ENCODE data around the gene SLC48A1.

SLC48A1 gene

DNA sequence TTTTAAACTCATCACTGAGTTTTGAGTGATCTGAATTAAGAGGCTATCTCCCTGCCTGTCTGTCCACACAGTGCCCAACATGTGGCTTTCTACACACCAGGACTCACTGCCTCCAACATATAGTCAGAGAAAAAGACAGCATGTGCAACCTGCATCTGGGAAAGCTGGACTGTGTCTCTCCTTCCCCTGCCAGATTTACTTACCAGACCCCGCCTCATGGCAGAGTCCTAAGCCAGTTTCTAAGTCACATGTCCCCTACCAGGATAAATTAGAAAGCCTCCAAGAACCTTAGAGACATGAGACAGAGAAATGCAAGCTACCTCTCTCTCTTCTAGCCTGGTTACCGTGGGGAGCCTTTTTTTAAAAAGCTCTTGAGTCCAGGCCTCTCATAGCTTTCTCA lies 49.4 kb downstream of the SLC48A1 start:
- DNase-seq (ENCODE audit: low read depth in 2 of 2, low spot score in 1 of 2), result no peak

DNA sequence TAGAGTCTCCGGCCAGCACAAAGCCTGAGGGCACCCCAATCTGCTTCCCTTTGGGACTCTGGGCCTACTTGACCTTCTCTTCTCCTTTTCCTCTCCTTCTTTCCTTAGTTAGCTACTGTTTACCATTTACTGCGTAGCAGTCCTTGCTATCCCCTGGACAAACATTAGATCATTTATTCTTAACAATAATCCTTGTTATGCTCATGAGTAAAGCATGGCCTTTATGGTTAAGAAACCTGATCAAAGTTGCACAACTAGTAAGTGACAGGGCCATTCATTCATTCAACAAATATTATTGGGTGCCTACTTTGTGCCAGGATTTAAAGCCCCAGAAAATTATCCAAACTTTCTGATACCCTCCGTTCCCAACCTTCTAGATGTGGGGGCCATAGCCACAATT lies 49.8 kb downstream of the SLC48A1 start:
- no peak for DNase-seq (ENCODE audit: low read depth in 2 of 2, low spot score in 1 of 2)

DNA sequence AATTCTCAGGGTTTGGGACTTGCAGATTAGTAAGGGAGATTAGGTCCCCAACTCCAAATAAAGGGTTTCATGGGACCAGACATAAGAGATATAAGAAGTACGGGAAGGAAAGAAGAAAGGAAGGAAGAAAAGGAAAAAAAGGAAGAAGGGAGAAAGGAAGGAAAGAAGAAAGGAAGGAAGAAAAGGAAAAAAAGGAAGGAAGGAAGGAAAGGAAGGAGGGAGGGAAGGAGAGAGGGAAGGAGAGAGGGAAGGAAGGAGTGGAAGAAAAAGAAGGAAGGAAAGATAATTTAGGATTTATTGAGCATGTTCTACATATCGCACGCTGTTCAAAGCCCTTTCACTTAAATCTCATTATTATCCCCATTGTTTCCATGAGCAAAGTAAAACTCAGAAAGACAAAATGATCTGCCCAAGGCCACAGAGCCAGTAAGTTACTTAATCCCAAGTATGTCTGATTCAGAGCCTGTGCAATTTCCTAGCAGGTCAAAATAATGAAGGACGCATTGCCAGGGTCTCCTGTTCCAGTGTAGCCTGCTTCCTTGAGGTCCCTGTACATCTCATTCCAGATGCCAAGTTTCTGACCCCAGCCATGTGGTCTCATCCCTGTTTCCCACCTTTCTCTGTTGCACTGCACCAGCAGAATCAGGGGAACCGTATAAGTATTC lies 50.5 kb downstream of the SLC48A1 start:
- DNase-seq (ENCODE audit: low read depth in 2 of 2, low spot score in 1 of 2), result no peak

DNA sequence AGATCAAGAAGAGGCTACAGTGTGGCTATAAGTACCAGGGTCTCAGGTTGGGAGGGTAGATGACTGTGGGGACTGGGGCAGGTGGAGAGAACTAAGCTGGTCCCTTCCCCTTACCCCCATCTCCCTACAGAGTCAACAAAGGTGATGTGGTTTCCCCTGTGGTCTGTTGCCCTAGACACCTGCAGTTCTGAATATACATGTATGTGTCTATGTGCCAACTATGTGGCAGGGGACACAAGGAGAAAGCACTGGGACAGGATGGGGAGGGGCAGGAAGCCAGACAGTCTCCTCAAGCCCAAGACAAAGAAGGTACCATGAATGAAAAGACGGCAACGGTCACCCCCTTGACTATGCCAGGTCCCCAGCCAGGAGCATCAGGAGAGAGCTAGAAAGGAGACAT lies 51.2 kb downstream of the SLC48A1 start:
- no peak for DNase-seq (ENCODE audit: low read depth in 2 of 2, low spot score in 1 of 2)

DNA sequence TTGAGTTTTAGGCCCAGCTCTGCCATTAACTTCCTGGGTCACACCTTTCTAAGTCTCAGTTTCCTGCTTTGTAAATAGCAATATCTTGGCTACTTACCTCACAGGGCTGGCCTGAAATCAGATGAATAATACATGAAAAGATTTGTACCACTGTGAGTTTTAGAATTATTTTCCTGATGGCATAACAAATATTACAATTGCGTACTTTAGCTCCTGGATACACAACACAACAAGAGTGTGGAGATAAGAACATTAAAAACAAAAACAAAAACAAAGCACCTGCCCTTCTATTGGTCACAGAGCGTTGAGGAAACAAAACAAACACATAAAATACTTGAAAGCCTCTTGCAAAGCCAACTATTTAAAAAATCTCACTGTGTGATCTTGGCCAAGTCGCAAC lies 51.6 kb downstream of the SLC48A1 start:
- DNase-seq (ENCODE audit: low read depth in 2 of 2, low spot score in 1 of 2), result no peak

DNA sequence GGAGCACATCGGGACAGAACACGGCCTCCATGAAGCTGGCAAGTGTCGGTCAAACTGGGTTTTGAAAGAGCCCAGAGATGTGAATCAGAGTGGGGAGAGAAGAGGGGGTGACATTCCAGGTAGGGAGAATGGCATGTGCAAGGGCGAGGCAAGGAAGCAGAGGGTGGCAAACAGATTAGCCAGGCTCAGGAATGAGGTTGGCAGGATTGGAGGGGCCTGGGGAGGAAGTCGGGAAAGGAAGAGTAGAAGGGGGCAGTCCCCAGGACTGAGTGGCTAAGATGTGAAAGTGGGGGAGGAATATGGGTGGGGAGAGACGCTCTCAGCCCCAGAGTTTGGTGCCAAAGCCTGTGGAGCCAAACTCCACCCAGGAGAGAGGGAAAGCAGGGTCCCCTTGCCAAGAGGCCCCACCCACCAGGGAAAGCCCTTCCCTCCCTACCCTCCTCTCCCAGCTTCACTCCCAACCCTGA lies 52.2 kb downstream of the SLC48A1 start:
- no peak for DNase-seq (ENCODE audit: low read depth in 2 of 2, low spot score in 1 of 2)

DNA sequence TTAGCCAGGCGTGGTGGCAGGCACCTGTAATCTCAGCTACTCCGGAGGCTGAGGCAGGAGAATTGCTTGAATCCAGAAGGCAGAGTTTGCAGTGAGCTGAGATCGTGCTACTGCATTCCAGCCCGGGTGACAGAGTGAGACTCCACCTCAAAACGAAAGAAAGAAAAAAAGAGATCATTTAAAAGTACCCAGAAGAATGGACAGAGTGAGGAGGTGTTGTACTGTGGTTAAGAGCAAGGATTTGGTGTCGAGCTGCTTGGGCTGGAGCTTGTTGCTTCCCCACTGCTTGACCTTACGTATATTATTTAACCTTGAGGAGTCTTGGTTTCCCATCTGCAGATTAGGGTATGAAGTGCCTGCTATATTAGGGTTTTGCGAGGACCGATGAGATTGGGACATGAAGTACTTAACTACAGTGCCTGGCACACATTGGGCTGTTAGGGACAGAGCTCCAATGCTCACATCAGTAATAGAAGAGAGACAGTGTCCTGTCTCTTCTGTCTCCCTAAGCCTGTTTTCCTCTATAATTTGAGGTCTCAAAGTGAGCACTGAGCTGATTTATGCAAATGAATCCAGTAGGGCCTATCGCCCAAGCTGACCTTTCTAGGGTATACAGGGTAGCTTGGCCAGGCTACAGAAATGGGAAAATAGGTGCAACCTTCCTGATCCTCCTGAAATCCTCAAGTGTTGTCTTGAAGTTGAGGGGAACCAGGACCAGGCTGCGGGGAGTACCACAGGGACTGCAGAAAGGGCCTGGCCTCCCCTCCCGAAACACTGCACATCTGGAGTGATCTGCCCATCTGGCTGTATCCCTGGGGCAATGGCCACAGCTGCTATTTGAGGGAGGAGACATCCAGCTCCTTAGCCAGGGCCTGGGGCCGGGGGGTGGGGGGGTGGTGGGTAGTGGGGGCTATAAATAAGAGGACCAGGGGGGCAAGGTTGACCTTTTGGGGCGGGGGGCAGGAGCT lies 55.3 kb downstream of the SLC48A1 start:
- DNase-seq (ENCODE audit: low read depth in 2 of 2, low spot score in 1 of 2), result no peak

DNA sequence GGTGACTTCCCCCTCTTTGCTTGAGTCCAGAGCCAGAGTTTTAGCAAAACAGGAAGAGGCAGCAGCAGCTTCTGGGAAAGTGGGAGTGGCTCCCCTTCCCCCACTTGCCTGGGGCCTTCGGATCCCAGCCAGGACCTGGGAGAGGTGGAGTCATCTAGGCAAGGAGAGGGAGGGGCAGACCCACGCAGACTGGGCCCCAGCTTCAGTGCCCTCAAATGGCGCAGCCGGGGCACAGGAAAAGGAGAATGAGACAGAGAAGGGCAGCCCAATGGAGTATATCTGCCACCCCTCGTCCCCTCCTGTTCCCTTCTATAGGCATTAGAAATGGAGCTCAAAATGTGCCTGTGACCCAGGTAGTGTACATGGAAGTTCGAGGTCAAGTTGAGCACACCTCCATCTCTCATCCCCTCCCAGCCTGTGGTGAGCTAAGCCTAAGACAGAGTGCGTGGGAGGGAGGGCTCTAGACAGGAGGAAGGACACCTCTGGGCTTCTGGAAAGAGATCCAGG lies 56.0 kb downstream of the SLC48A1 start:
- no peak for DNase-seq (ENCODE audit: low read depth in 2 of 2, low spot score in 1 of 2)

DNA sequence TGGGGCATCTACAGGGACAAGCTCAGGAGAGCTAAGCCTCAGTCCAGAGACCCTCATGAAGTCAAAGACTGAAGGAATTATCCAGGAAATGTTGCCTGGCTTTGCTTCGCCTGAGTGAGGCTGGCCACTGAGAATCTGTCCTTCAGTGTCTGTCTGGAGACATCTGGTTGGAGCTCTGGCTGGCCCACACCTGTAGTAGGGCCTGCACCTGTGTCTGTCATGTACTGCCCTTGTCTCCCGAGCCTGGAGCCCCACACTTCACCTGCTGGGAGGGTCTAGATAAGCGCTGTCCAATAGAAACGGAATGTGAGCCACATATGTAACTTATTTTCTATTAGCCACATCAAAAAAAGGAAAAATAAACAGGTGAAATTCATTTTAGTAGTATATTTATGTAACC lies 56.5 kb downstream of the SLC48A1 start:
- DNase-seq (ENCODE audit: low read depth in 2 of 2, low spot score in 1 of 2), result no peak
